Skeletal muscle satellite cell (primary cell): ENCODE measurements around the gene NPM3.

Experiments
- H3K27me3 ChIP-seq: 2 replicates; pipeline ENCODE4 v1.7.0; 2013; ENCODE audit warnings: low read length; ENCODE audit not compliant: control insufficient read depth, insufficient read depth
- H3K36me3 ChIP-seq: 2 replicates; pipeline ENCODE4 v1.7.0; 2013; ENCODE audit warnings: mild to moderate bottlenecking, control low read depth, low read length; ENCODE audit not compliant: insufficient read depth
- H3K4me1 ChIP-seq: 2 replicates; pipeline ENCODE4 v1.7.0; 2013; ENCODE audit warnings: low read length; ENCODE audit not compliant: control insufficient read depth, insufficient read depth
- H3K4me2 ChIP-seq: 2 replicates; pipeline ENCODE4 v1.7.0; 2013; ENCODE audit warnings: mild to moderate bottlenecking, low read length
- H3K4me3 ChIP-seq: 2 replicates; pipeline ENCODE4 v1.7.0; 2013; ENCODE audit warnings: low read length
- H3K9ac ChIP-seq: 2 replicates; pipeline ENCODE4 v1.7.0; 2013; ENCODE audit warnings: mild to moderate bottlenecking, low read depth, low read length, moderate library complexity
- H3K9me3 ChIP-seq: replicated peaks from 2 replicates; pipeline ENCODE4 v1.7.0; 2013; ENCODE audit warnings: mild to moderate bottlenecking, control low read depth, low read length

Gene NPM3

GRCh38 chr10:101761226-101761625 is 22.0 kb downstream of the NPM3 start:
- Histone ChIP-seq H3K4me1 (no peaks in the 10 kb centered on the region), H3K4me2 (no peak overlapping the region), H3K36me3 (no peaks in the 10 kb centered on the region), H3K27me3 (peaks cover 62% of the 10 kb centered on the region), H3K4me3 (no peak overlapping the region), H3K9ac (no peak overlapping the region), H3K9me3 (no peaks in the 10 kb centered on the region)

- Histone ChIP-seq H3K4me3 (no peak overlapping the region), H3K9me3 (no peaks in the 10 kb centered on the region), H3K27me3 (peaks cover 57% of the 10 kb centered on the region), H3K4me1 (no peaks in the 10 kb centered on the region), H3K36me3 (no peaks in the 10 kb centered on the region), H3K4me2 (no peak overlapping the region), H3K9ac (no peak overlapping the region)
Measured at GRCh38 chr10:101760510-101760909, 22.7 kb downstream of the NPM3 start.

- Histone ChIP-seq H3K36me3 (no peaks in the 10 kb centered on the region), H3K27me3 (peaks cover 55% of the 10 kb centered on the region), H3K4me3 (no peak overlapping the region), H3K4me2 (no peak overlapping the region), H3K4me1 (no peaks in the 10 kb centered on the region), H3K9me3 (no peaks in the 10 kb centered on the region), H3K9ac (no peak overlapping the region)
Measured at GRCh38 chr10:101759309-101760247, 23.7 kb downstream of the NPM3 start.

- H3K4me1 ChIP-seq: no peaks in the 10 kb centered on the region
- H3K27me3 ChIP-seq: peaks cover 60% of the 10 kb centered on the region
- no peak overlapping the region for H3K4me2 ChIP-seq
- H3K9ac ChIP-seq: no peak overlapping the region
- H3K4me3 ChIP-seq: no peak overlapping the region
- no peaks in the 10 kb centered on the region for H3K9me3 ChIP-seq
- H3K36me3 ChIP-seq: no peaks in the 10 kb centered on the region
Measured at GRCh38 chr10:101758858-101759257, 24.4 kb downstream of the NPM3 start.

- Histone ChIP-seq H3K9me3 (no peaks in the 10 kb centered on the region), H3K4me2 (no peak overlapping the region), H3K27me3 (peaks cover 48% of the 10 kb centered on the region), H3K9ac (no peak overlapping the region), H3K4me1 (no peaks in the 10 kb centered on the region), H3K36me3 (no peaks in the 10 kb centered on the region), H3K4me3 (no peak overlapping the region)
Measured at GRCh38 chr10:101752241-101752640, 31.0 kb downstream of the NPM3 start.

- H3K4me3 ChIP-seq: no peak overlapping the region
- H3K4me2 ChIP-seq: no peak overlapping the region
- no peaks in the 10 kb centered on the region for H3K9me3 ChIP-seq
- no peaks in the 10 kb centered on the region for H3K36me3 ChIP-seq
- H3K4me1 ChIP-seq: no peaks in the 10 kb centered on the region
- H3K27me3 ChIP-seq: peaks cover 46% of the 10 kb centered on the region
- H3K9ac ChIP-seq: no peak overlapping the region
Measured at GRCh38 chr10:101749047-101750016, 33.9 kb downstream of the NPM3 start.

- no peaks in the 10 kb centered on the region for H3K9me3 ChIP-seq
- H3K27me3 ChIP-seq: peaks cover 45% of the 10 kb centered on the region
- no peak overlapping the region for H3K4me2 ChIP-seq
- no peak overlapping the region for H3K9ac ChIP-seq
- H3K4me3 ChIP-seq: no peak overlapping the region
- no peaks in the 10 kb centered on the region for H3K4me1 ChIP-seq
- no peaks in the 10 kb centered on the region for H3K36me3 ChIP-seq
Measured at GRCh38 chr10:101748496-101748895, 34.8 kb downstream of the NPM3 start.

- H3K4me2 ChIP-seq: no peak overlapping the region
- H3K36me3 ChIP-seq: no peaks in the 10 kb centered on the region
- no peak overlapping the region for H3K9ac ChIP-seq
- H3K27me3 ChIP-seq: peaks cover 45% of the 10 kb centered on the region
- no peak overlapping the region for H3K4me3 ChIP-seq
- no peaks in the 10 kb centered on the region for H3K4me1 ChIP-seq
- H3K9me3 ChIP-seq: no peaks in the 10 kb centered on the region
Measured at GRCh38 chr10:101745074-101745696, 38.1 kb downstream of the NPM3 start.

- Histone ChIP-seq H3K27me3 (peaks cover 52% of the 10 kb centered on the region), H3K4me1 (no peaks in the 10 kb centered on the region), H3K4me3 (no peak overlapping the region), H3K36me3 (no peaks in the 10 kb centered on the region), H3K9me3 (no peaks in the 10 kb centered on the region), H3K9ac (no peak overlapping the region), H3K4me2 (no peak overlapping the region)
Measured at GRCh38 chr10:101744267-101744666, 39.0 kb downstream of the NPM3 start.

- Histone ChIP-seq H3K4me2 (no peak overlapping the region), H3K36me3 (no peaks in the 10 kb centered on the region), H3K27me3 (peaks cover 54% of the 10 kb centered on the region), H3K4me1 (no peaks in the 10 kb centered on the region), H3K4me3 (no peak overlapping the region), H3K9ac (no peak overlapping the region), H3K9me3 (no peaks in the 10 kb centered on the region)
Measured at GRCh38 chr10:101741938-101742337, 41.3 kb downstream of the NPM3 start.

GRCh38 chr10:101736666-101737065 is 46.6 kb downstream of the NPM3 start:
- Histone ChIP-seq H3K27me3 (peaks cover 61% of the 10 kb centered on the region), H3K9me3 (no peaks in the 10 kb centered on the region), H3K9ac (no peak overlapping the region), H3K4me2 (no peak overlapping the region), H3K4me1 (no peaks in the 10 kb centered on the region), H3K36me3 (no peaks in the 10 kb centered on the region), H3K4me3 (no peak overlapping the region)
